Activated T-cell treated with anti-CD3 and anti-CD28 coated beads for 48 hours (primary cell): ENCODE results near the gene HEMK1.

Experiments
- DNase-seq: peaks from one replicate; pipeline ENCODE4 v3.0.0-alpha.2; 2020; ENCODE audit warnings: low read depth

The HEMK1 gene

GRCh38 chr3:50568947-50569749 lies at the start of gene HEMK1:
HEMK1 (plus strand) TSS chr3:50569522; CDS start chr3:50571105, 1,583 bp downstream.
- DNase-seq: peak; percentile 96

DNA sequence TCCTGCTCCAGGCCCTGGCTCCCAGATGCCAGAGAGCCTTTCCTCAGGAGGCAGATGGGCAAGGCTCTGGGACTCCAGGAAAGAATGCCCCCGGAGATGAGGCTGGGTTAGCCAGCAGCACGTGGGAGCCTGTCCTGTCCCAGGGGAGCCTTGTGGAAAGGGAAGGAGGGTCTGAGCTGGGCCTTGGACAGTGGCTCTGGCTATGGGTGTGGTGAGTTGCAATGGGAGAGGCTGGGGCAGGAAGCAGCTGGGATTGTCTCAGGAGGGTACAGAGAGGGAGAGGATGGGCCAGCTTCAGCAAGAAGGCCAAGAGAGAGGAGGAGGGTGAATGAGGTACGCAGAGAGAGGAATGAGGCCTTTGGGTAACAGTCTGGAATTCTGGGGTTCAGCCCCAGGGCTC lies 48.5 kb upstream of the HEMK1 start:
- no peak for DNase-seq

GRCh38 chr3:50521572-50521971 lies 47.8 kb upstream of the HEMK1 start:
- DNase-seq: no peak

- no peak for DNase-seq
These were observed 46.0 kb upstream of the HEMK1 start for GRCh38 chr3:50523279-50523811.

GRCh38 chr3:50524746-50525145 lies 44.6 kb upstream of the HEMK1 start:
- DNase-seq: no peak

GRCh38 chr3:50525191-50525910 lies 44.0 kb upstream of the HEMK1 start:
- DNase-seq: no peak

GRCh38 chr3:50525987-50526386 lies 43.3 kb upstream of the HEMK1 start:
- peak; percentile 66 for DNase-seq

DNA sequence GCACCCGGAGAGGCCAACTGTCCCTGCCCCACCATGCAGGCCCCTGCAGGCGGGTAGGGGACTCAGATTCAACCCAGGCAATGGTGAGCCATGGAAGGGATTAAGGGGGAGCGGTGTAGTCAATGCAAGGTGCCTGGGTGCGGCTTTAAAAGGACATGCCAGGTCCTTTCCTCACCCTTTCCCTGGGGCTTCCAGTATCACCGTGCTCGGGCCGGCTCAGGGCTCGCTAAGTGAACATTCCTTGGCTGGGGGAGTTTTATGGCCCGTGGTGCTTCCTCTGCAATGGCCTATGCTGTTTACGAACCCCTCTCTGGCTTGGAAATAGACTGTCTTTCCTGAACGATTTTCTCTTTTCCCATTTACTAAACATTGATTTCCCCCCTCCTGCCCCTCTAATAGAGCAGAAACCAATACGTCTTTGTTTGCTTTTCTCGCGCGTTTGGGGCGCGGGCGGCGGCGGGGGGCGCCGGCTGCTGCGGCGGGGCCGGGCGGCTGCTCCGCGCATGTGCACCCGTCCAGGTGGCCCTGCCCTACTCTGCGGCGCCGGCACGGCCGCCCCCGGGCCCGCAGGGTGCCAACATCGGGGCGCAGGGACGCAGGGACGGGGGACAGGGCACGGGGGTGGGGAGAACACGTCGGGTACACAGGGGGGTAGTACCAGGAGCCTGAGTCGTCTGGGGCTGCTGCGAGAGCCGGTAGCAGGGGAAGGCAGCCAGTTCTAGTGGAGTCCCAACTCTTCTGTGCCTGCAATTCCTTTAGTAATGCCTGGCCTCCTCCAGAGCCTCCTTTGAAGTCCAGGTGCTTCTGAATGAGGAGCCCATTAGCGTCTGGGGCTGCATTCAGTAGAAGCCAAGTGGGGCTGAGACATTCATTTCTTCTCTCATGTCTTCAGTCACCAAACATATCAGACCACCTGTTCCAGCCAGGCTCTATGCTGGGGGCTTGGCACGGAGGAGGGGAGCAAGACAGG lies 39.0 kb upstream of the HEMK1 start:
- no peak for DNase-seq

- DNase-seq: no peak
These were observed 38.1 kb upstream of the HEMK1 start for GRCh38 chr3:50531201-50531600.

DNA sequence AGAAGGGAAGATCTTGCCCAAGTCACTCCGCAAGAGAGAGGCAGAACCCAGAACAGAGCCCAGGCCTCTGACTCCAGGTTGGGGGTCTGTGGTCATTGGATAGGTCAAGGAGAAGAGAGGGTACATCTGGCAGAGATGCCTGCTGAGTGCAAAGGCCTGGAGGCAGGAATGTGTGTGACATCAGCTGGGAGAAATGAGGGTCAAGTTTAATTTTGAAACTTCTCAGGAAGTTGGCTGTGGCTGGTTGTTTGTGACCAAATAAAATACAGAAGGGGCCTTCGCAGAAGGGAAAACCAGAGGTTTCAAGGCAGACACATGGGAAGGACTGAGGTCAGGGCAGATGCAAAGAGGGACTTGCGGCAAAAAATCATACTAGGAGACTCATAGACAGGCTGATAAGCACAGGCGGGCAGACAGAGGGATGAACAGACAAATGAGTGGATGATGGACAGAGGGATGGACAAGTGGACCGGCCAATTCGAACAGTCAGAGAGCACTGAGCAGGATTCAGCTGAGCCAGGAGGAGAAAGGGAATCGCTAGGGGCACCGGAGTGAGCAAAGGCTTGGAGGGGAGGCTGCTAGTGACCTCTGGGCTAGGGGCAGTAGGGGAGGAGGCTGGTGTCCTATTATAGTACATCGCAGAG lies 37.1 kb upstream of the HEMK1 start:
- no peak for DNase-seq

DNA sequence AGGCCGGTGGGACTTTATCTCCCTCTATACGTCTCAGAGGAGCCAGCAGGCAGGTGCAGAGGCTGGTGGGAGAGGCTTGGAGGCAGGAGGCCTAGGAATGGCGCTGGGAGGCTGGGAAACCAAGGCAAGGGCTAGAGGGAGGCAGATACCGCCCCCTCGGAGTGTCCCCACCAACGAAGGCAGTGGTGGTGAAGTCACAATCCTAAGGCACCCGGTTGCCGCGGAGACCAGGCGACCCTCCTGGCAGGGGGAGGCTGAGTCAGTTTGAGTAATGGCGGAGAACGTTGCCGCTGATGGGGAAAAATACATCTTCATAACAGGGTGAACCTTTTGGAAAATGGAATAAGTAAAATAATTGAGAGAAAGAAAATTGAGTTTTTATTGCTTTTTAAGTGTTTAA lies 36.0 kb upstream of the HEMK1 start:
- DNase-seq: no peak

- DNase-seq: no peak
These were observed 35.4 kb upstream of the HEMK1 start for GRCh38 chr3:50533807-50534461.

- no peak for DNase-seq
These were observed 34.5 kb upstream of the HEMK1 start for GRCh38 chr3:50534681-50535330.

DNA sequence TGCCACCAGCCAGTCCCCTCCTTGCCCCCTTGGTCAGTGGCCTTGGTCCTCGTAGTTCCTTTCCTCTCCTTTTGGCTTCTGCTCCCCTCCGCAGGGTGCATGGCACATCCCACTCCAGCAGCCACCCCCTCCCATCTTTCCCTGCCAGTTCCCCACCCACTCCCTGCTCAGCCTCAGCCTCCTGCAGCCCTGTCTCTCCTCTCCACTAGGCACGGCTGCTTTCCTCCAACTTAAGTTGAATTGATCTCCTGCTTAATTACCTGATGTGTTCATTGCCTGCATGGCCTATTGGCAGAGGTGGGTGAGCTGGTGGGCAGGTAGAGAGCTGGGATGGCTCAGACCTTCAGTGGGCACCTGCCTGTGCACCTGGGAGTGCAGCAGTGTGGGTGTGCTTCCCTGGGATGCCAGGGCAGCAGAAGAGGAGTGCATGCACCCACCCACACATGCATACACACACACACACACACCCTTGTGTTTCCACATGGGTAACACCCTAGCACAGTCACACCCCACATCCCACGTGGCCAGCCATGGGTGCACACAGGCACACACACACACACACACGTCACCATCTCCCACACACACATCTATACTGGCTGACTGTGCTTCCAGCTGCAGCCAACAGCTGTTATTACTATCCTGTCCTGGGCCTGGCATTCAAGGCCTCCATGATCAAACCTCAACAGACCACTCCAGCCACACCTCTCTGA lies 32.7 kb upstream of the HEMK1 start:
- DNase-seq: no peak

GRCh38 chr3:50537421-50538129 lies 31.7 kb upstream of the HEMK1 start:
- DNase-seq: no peak

- no peak for DNase-seq
These were observed 29.7 kb upstream of the HEMK1 start for GRCh38 chr3:50539356-50540286.

DNA sequence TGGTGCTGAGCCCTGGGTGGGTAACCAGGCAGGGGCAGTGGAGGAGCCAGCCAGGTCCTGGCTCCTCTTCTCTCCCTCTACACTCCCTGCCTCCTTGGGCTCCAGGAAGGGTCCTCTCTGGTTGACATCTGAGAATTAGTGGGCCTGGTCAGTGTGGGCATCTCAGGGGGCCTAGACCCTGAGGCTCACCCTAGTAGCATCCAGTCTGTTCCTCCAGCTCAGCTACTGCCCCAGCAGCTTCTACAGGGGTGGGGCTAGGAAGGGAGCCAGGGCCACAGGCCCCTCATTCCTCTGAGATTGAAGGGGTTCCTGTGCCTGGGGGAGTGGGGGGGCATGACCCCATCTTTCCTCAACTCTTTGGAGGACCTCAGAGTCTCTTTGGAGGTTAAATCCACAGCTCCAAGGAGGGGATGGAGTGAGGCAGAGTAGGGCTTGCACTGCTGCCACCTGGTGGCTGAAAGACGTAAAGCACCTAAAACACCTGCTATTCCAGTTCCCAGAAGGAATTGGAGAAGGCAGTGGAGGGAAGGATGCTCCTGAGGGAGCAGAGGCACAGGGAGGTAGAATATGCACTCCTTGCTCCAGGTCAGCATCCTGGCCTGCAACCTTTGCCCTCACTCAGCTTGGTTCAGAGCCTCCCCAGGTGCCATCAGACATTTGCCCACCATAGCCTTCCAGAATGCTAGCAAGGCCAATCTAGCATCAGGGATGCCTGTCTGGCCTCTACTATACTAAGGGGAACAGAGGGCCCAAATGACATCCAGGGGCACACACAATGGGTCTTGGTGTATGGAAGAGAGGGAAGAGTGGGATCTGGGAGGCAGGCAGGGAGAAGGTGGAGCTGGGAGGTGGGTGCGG lies 26.9 kb upstream of the HEMK1 start:
- peak; percentile 49 for DNase-seq
